G401.6 (cell line): ENCODE results near the gene NUDT2.

ENCODE experiments used
- FAIRE-seq: peaks from 2 replicates; lab custom pipeline; 2012; peaks lifted over from hg19 to GRCh38; lab: Jason Lieb, UNC

The NUDT2 gene

GRCh38 chr9:34385561-34386230 lies 56.3 kb downstream of the NUDT2 start:
- no peak for FAIRE-seq

GRCh38 chr9:34386656-34387055 lies 57.3 kb downstream of the NUDT2 start:
- FAIRE-seq = no peak

GRCh38 chr9:34387239-34387638 lies 57.9 kb downstream of the NUDT2 start:
- FAIRE-seq = no peak

- FAIRE-seq = no peak
Observed at GRCh38 chr9:34392511-34392910, 63.1 kb downstream of the NUDT2 start.
